GM12891 (cell line): ENCODE results near the gene PRRT3.
"Not testable (repeated sequence)": the region's sequence is repeated elsewhere in the genome, so short reads cannot be mapped to it uniquely, and the experiment has no call there.

Experiments
- DNase-seq: peaks from one replicate; pipeline ENCODE4 v3.0.0; 2011; ENCODE audit warnings: low spot score; ENCODE audit not compliant: insufficient read length
- FAIRE-seq: peaks from 2 replicates; lab custom pipeline; 2011; peaks lifted over from hg19 to GRCh38; lab: Jason Lieb, UNC
- PAX5 ChIP-seq: IDR thresholded peaks from 2 replicates; pipeline ENCODE4 v1.6.1; 2011; ENCODE audit warnings: low read length, moderate library complexity, mild to moderate bottlenecking; ENCODE audit not compliant: insufficient read depth, severe bottlenecking
- POLR2A ChIP-seq: IDR thresholded peaks from 2 replicates; pipeline ENCODE4 v1.6.1; 2011; ENCODE audit warnings: low read depth, low read length, control low read depth
- POLR2AphosphoS5 ChIP-seq: IDR thresholded peaks from 2 replicates; pipeline ENCODE4 v1.6.1; 2011; ENCODE audit warnings: low read depth, low read length, control low read depth
- POU2F2 ChIP-seq: IDR thresholded peaks from 2 replicates; pipeline ENCODE4 v1.6.1; 2011; ENCODE audit warnings: low read depth, mild to moderate bottlenecking, control low read depth, low read length, moderate library complexity
- SPI1 ChIP-seq: IDR thresholded peaks from 2 replicates; pipeline ENCODE4 v1.6.1; 2011; ENCODE audit warnings: low read depth, low read length, control low read depth
- TAF1 ChIP-seq: IDR thresholded peaks from 2 replicates; pipeline ENCODE4 v1.6.1; 2011; ENCODE audit warnings: low read depth, low read length, control low read depth

The PRRT3 gene

DNA sequence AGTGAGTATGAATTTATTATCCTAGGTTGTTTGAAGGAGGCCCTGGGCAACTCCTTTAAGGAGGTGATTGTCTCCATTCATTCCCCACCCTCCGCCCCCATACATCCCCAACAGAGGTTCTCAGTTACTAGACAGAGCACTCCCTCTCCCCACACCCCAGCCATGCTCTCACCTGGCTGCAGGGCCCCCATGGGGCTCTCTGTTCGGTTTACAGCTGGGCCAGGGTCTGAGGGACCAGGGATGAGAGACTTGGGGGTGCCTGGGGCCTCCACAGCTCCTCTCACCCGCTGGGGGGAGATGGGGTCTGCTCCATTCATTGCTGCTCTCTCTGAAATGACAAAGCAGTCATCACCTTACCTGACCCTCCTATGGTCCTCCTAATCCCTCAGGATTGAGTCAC lies 3.6 kb downstream of the PRRT3 start:
- DNase-seq (no peak), FAIRE-seq (no peak)
- TF ChIP-seq POLR2AphosphoS5 (no peak), POLR2A (no peak), PAX5 (no peak), POU2F2 (no peak), TAF1 (no peak), SPI1 (no peak)

GRCh38 chr3:9947025-9947995 lies 4.9 kb downstream of the PRRT3 start:
- DNase-seq (no peak), FAIRE-seq (no peak)
- TF ChIP-seq POU2F2 (no peak), POLR2AphosphoS5 (no peak), POLR2A (no peak), PAX5 (no peak), SPI1 (no peak), TAF1 (no peak)

DNA sequence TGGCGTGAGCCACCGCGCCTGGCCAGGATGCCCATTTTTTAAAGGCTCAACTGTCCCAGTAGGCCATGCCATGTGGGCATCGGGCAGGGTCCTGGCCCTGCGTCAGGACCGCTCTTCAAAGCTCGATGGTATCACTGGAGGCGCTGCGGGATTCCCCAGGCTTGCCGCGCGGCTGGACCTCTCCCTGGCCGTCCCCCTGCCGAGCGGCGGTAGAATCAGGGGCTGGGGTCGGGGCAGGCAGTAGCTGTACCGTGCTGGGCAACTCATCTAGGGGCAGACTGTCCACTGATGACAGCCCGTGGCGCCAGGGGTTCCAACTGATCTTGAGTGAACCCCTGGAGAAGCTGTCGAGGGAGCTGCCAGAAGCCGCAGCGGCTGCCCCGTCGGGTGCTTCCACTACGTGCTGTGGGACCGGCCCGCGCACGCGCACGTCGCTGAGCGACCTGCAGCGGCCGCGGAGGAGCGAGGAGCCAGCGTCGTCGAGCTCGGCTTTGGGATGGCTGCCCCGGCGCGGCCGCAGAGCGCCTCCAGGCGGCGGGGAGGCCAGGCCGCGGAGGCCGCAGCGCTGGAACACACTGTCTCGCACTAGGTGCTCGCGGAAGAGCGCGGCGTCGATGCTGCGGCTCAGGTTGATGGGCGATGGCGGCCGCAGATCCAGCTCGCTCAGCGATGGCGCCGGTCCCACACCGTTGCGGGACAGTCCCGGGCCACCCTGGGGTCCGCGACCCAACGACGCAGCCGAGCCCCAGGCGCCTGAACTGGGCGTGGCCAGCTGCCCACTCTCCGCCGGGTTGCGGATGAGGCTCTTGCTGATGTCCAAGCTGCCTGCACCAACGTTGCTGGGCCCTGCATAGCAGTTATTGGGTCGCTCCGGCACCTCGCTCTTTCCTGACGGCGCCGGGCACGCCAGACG lies 5.8 kb downstream of the PRRT3 start:
- DNase-seq (no peak), FAIRE-seq (no peak)
- TF ChIP-seq SPI1 (no peak), POLR2AphosphoS5 (no peak), POU2F2 (no peak), PAX5 (no peak), TAF1 (no peak), POLR2A (no peak)

GRCh38 chr3:9945358-9945757 lies 6.8 kb downstream of the PRRT3 start:
- FAIRE-seq: no peak
- DNase-seq: no peak
- TF ChIP-seq POU2F2: no peak
- TF ChIP-seq PAX5: no peak
- no peak for TF ChIP-seq SPI1
- TF ChIP-seq TAF1: no peak
- no peak for TF ChIP-seq POLR2A
- TF ChIP-seq POLR2AphosphoS5: no peak

DNA sequence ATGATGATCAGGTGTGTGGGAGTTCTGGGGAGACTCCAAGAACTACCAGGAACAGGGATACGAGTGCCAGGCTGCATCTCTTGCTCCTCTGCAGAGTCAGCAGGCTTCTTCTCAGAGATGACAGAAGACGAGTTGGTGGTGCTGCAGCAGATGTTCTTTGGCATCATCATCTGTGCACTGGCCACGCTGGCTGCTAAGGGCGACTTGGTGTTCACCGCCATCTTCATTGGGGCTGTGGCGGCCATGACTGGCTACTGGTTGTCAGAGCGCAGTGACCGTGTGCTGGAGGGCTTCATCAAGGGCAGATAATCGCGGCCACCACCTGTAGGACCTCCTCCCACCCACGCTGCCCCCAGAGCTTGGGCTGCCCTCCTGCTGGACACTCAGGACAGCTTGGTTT lies 7.9 kb downstream of the PRRT3 start:
- no peak for FAIRE-seq
- no peak for DNase-seq
- no peak for TF ChIP-seq SPI1
- no peak for TF ChIP-seq POLR2A
- no peak for TF ChIP-seq TAF1
- TF ChIP-seq POU2F2: no peak

DNA sequence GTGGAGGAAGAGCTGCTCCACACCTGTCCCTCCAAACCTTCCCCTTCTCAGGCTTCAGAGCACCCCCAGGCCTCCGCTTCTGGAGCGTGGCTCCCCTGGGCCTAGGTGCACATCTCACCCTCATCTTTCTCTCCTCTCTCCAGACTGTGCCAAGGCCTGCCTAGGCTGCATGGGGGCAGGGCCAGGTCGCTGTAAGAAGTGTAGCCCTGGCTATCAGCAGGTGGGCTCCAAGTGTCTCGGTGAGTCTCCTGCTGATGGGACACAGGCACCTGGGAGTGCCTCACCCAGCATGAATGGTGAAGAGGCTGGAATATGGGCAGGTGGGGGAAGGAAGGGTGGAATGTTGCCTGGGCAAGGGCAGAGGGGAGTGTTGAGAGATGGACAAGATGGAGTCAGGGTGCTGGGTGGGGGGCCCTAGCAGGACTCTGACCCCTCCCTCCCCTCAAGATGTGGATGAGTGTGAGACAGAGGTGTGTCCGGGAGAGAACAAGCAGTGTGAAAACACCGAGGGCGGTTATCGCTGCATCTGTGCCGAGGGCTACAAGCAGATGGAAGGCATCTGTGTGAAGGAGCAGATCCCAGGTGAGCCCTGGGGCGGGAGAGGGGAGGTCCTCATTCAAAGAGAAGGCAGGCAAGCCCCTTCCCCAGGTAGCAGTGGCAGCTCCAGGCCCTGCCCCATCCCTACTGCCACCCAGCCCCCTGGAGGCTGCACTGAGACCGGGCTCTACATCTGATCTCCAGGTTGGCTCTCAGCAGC lies 9.1 kb downstream of the PRRT3 start:
- DNase-seq: no peak
- no peak for FAIRE-seq
- TF ChIP-seq SPI1 (no peak), POLR2AphosphoS5 (no peak), POLR2A (no peak), PAX5 (no peak), TAF1 (no peak), POU2F2 (no peak)

DNA sequence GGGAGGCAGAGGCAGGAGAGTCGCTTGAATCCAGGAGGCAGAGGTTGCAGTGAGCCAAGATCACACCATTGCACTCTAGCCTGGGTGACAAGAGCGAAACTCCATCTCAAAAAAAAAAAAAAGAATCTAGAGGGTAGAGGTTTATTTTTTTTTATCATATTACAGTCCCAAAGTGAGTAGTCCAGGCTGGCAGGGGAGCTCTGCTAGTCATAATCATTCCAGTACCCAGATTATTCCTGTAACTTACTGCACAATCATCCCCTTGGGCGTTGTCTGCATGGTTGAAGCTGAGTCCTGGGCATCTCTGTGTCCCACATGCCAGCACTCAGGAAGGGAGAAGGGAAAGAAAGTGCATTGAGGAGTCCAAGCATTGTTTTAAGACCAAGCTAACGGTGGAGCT lies 10.0 kb downstream of the PRRT3 start:
- no peak for FAIRE-seq
- DNase-seq: no peak
- no peak for TF ChIP-seq TAF1
- TF ChIP-seq SPI1: no peak
- no peak for TF ChIP-seq PAX5
- no peak for TF ChIP-seq POLR2A
- TF ChIP-seq POLR2AphosphoS5: no peak
- no peak for TF ChIP-seq POU2F2

DNA sequence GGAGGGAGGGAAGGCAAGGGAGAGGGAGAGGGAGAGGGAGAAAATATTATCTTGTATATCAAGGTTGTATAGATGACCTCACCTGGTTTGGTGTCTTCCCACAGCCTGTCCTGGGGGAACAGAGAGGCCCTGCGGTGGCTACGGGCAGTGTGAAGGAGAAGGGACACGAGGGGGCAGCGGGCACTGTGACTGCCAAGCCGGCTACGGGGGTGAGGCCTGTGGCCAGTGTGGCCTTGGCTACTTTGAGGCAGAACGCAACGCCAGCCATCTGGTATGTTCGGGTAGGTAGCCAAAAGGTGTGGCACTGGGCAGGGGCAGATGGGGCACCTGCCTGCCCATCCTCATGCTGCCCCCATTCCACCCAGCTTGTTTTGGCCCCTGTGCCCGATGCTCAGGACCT lies 11.5 kb downstream of the PRRT3 start:
- no peak for DNase-seq
- TF ChIP-seq TAF1: no peak
- no peak for TF ChIP-seq POLR2AphosphoS5
- TF ChIP-seq POU2F2: no peak
- TF ChIP-seq SPI1: no peak
- TF ChIP-seq PAX5: no peak
- TF ChIP-seq POLR2A: no peak

DNA sequence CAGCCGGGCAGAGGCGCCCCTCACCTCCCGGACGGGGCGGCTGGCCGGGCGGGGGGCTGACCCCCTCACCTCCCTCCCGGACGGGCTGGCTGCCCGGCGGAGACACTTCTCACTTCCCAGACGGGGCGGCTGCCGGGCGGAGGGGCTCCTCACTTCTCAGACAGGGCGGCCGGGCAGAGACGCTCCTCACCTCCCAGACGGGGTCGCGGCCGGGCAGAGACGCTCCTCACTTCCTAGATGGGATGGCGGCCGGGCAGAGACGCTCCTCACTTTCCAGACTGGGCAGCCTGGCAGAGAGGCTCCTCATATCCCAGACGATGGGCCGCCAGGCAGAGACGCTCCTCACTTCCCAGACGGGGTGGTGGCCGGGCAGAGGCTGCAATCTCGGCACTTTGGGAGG lies 12.3 kb downstream of the PRRT3 start:
- FAIRE-seq: not testable (repeated sequence)

More for the DNA sequence above, 11.5 kb downstream of the PRRT3 start:
- FAIRE-seq: no peak

More for the DNA sequence above, 12.3 kb downstream of the PRRT3 start:
- not testable (repeated sequence) for DNase-seq
